ENCODE data around the gene TMEM187. TPM values are rescaled to one million over a fixed set of nuclear protein-coding genes. Genes with fewer than 3 reads are reported as not detected.

The TMEM187 gene
- total RNA-seq, 2 donors from 2014 or later: 4.8 to 8.1 TPM

DNA sequence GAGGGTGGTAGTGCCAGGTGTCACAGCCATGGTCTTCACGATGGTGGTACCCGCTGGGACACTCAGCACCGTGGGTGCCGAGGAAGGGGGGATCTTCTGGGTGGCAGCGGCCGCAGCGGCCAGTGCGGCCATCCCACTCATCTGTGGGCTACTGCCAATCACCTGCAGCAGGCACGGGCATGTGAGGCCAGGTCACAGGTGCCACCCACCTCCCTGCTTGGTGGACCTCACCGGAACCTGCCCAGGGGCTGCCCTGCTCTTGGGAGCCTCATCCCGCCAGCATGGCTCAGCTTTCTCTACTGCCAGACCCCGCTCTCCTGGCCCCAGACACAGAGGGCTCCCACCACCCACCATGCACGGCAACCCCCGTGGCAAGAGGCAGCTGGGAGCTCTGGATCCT is 13.9 kb upstream of the TMEM187 start:
- Mint-ChIP-seq H3K36me3 (ENCODE audit: low read depth) (peaks cover 90% of the 10 kb centered on the region), H3K9me3 (no peaks in the 10 kb centered on the region), H3K4me1 (no peaks in the 10 kb centered on the region), H3K27me3 (ENCODE audit: insufficient read depth) (no peaks in the 10 kb centered on the region), H3K4me3 (no peak overlapping the region), H3K27ac (no peak overlapping the region)
- Histone ChIP-seq H3K27me3 (ENCODE audit: control insufficient read depth, insufficient read depth, low read length, poor library complexity, severe bottlenecking) (no peaks in the 10 kb centered on the region), H3K9ac (ENCODE audit: extremely low read depth, low read length, poor library complexity, severe bottlenecking) (no peak overlapping the region), H3K4me3 (ENCODE audit: low read length) (no peak overlapping the region), H3K27ac (ENCODE audit: low read depth, low read length) (no peak overlapping the region), H3K36me3 (ENCODE audit: control insufficient read depth, insufficient read depth, low read length) (peaks cover 42% of the 10 kb centered on the region), H3K9me3 (ENCODE audit: control insufficient read depth, low read length) (no peaks in the 10 kb centered on the region), H3K4me1 (ENCODE audit: control insufficient read depth, insufficient read depth, low read length) (no peaks in the 10 kb centered on the region)
- TF ChIP-seq, protein P1, sequence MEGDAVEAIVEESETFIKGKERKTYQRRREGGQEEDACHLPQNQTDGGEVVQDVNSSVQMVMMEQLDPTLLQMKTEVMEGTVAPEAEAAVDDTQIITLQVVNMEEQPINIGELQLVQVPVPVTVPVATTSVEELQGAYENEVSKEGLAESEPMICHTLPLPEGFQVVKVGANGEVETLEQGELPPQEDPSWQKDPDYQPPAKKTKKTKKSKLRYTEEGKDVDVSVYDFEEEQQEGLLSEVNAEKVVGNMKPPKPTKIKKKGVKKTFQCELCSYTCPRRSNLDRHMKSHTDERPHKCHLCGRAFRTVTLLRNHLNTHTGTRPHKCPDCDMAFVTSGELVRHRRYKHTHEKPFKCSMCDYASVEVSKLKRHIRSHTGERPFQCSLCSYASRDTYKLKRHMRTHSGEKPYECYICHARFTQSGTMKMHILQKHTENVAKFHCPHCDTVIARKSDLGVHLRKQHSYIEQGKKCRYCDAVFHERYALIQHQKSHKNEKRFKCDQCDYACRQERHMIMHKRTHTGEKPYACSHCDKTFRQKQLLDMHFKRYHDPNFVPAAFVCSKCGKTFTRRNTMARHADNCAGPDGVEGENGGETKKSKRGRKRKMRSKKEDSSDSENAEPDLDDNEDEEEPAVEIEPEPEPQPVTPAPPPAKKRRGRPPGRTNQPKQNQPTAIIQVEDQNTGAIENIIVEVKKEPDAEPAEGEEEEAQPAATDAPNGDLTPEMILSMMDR (conservative IDR thresholded peaks at IDR 0.05): no peak
- WGBS, 2 experiments (ENCODE audit: insufficient coverage in 1 of 2, insufficient read length in 1 of 2): 93% methylated on average over 14 of the region's 14 CpGs; no CpG with 5 or more reads in 1 of the 2 experiments
- no peak for DNase-seq

DNA sequence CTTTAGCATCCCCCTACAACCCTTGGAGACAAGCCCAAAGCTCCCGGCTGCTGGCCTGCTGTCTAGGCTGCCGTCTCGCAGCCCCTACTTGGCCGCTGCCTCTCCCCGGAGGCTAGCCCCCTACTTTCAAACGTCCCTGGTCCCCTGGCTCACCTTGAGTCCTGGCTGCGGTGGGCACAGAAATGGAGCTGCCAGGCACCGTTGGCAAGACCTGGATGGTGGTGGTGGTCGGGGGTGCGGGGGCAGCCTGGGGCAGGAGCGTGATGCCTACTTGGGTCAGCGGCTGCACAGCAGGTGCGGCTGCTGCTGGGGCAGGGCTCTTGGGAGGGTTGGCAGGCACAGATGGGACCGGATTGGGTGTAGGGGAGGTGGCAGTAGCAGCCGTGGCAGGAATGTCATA is 12.9 kb upstream of the TMEM187 start:
- no peak overlapping the region for H3K27ac ChIP-seq (ENCODE audit: low read depth, low read length)
- TF ChIP-seq, protein P1 (conservative IDR thresholded peaks at IDR 0.05): no peak
- H3K9me3 ChIP-seq (ENCODE audit: control insufficient read depth, low read length): no peaks in the 10 kb centered on the region
- 80 to 97% methylated on average over 1 to 13 of the region's 15 CpGs for WGBS, 2 experiments (ENCODE audit: insufficient coverage in 1 of 2, insufficient read length in 1 of 2)
- no peaks in the 10 kb centered on the region for H3K27me3 Mint-ChIP-seq (ENCODE audit: insufficient read depth)
- H3K36me3 Mint-ChIP-seq (ENCODE audit: low read depth): peaks cover 92% of the 10 kb centered on the region
- H3K36me3 ChIP-seq (ENCODE audit: control insufficient read depth, insufficient read depth, low read length): peaks cover 42% of the 10 kb centered on the region
- no peak overlapping the region for H3K27ac Mint-ChIP-seq
- no peak overlapping the region for H3K9ac ChIP-seq (ENCODE audit: extremely low read depth, low read length, poor library complexity, severe bottlenecking)
- no peaks in the 10 kb centered on the region for H3K9me3 Mint-ChIP-seq
- H3K4me1 ChIP-seq (ENCODE audit: control insufficient read depth, insufficient read depth, low read length): no peaks in the 10 kb centered on the region
- DNase-seq: no peak
- no peak overlapping the region for H3K4me3 Mint-ChIP-seq
- no peaks in the 10 kb centered on the region for H3K27me3 ChIP-seq (ENCODE audit: control insufficient read depth, insufficient read depth, low read length, poor library complexity, severe bottlenecking)
- H3K4me3 ChIP-seq (ENCODE audit: low read length): no peak overlapping the region
- no peaks in the 10 kb centered on the region for H3K4me1 Mint-ChIP-seq

DNA sequence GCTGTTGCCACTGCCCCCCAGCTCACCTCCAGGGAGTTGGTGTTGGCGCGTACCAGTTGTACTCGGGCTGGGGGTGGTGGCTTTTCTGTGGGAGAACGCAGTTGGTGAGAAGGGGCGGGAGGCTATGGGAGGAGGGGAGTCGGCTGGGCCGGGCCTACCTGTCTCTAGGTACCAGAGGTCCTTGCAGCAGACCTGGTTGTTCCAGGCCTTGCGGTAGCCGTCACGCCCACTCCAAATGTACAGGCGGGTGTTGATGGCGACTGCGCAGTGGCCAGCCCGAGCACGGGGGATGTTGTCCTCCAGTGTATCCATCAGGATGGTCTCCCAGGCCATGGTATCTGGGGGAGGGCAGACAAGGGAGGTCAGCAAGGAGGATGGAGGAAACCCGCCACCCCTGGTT is 12.5 kb upstream of the TMEM187 start:
- no peaks in the 10 kb centered on the region for H3K9me3 Mint-ChIP-seq
- H3K27me3 Mint-ChIP-seq (ENCODE audit: insufficient read depth): no peaks in the 10 kb centered on the region
- no peak overlapping the region for H3K27ac Mint-ChIP-seq
- peaks cover 42% of the 10 kb centered on the region for H3K36me3 ChIP-seq (ENCODE audit: control insufficient read depth, insufficient read depth, low read length)
- no peaks in the 10 kb centered on the region for H3K9me3 ChIP-seq (ENCODE audit: control insufficient read depth, low read length)
- no peak overlapping the region for H3K4me3 Mint-ChIP-seq
- H3K27ac ChIP-seq (ENCODE audit: low read depth, low read length): no peak overlapping the region
- 94 to 100% methylated on average over 1 to 13 of the region's 16 CpGs for WGBS, 2 experiments (ENCODE audit: insufficient coverage in 1 of 2, insufficient read length in 1 of 2)
- no peaks in the 10 kb centered on the region for H3K4me1 ChIP-seq (ENCODE audit: control insufficient read depth, insufficient read depth, low read length)
- H3K4me1 Mint-ChIP-seq: no peaks in the 10 kb centered on the region
- TF ChIP-seq, protein P1 (conservative IDR thresholded peaks at IDR 0.05): no peak
- no peak for DNase-seq
- no peak overlapping the region for H3K9ac ChIP-seq (ENCODE audit: extremely low read depth, low read length, poor library complexity, severe bottlenecking)
- peaks cover 89% of the 10 kb centered on the region for H3K36me3 Mint-ChIP-seq (ENCODE audit: low read depth)
- no peaks in the 10 kb centered on the region for H3K27me3 ChIP-seq (ENCODE audit: control insufficient read depth, insufficient read depth, low read length, poor library complexity, severe bottlenecking)
- no peak overlapping the region for H3K4me3 ChIP-seq (ENCODE audit: low read length)
